A549 (cell line): ENCODE results near the gene PTPRE. TPM values are rescaled to one million over a fixed set of nuclear protein-coding genes. Genes with fewer than 3 reads are reported as not detected.
A peak's percentile ranks its signal among the peaks of the same experiment; 100 is the strongest.

Source experiments
- ATAC-seq, 2 experiments: fragments of 200-7000 bp in 1 of 2; fragments of >200 bp in 1 of 2; cut with Nextera tagmentation in 1 of 2; cut with Tn5 transposase in 1 of 2; 3 replicates each; pipeline versions ENCODE4 v1.8.0 to v1.9.1; 2018 to 2020; ENCODE audit warnings: mild to moderate bottlenecking in 1 of 2, moderate library complexity in 1 of 2
- CTCF ChIA-PET: fragments of 300-600 bp; sonication (Branson Sonifier 250); formaldehyde crosslinking; extraction: SDS; loops from one replicate; lab custom pipeline; 2021; ENCODE audit warnings: antibody characterized with exemption, inconsistent platforms; lab: Yijun Ruan, JAX
- POLR2A ChIA-PET: fragments of 350-600 bp; formaldehyde crosslinking; extraction: SDS; loops from one replicate; lab custom pipeline; 2021; ENCODE audit warnings: antibody characterized with exemption, inconsistent platforms; lab: Yijun Ruan, JAX
- DNase-seq, 2 experiments: peaks; one replicate each; pipeline versions ENCODE4 v3.0.0 to v3.0.0-alpha.2; 2011 to 2016; ENCODE audit warnings: low read depth in 1 of 2, low spot score in 1 of 2
- FAIRE-seq: peaks from 2 replicates; lab custom pipeline; 2011; peaks lifted over from hg19 to GRCh38; lab: Jason Lieb, UNC
- H3K27ac ChIP-seq, 2 experiments: fragments of >200 bp; sonication (Bioruptor Twin); formaldehyde crosslinking; 3 replicates each; pipeline ENCODE4 v1.5.1; 2016 to 2017
- H3K4me1 ChIP-seq: fragments of >200 bp; sonication (Bioruptor Twin); formaldehyde crosslinking; 3 replicates; pipeline ENCODE4 v1.6.1; 2016
- H3K4me2 ChIP-seq: fragments of >200 bp; sonication (Bioruptor Twin); formaldehyde crosslinking; 3 replicates; pipeline ENCODE4 v1.6.1; 2016
- H3K4me3 ChIP-seq: fragments of >200 bp; sonication (Bioruptor Twin); formaldehyde crosslinking; 3 replicates; pipeline ENCODE4 v1.5.1; 2016
- H3K9me3 ChIP-seq: fragments of >200 bp; sonication (Bioruptor Twin); formaldehyde crosslinking; 3 replicates; pipeline ENCODE4 v1.6.1; 2016
- BCL3 ChIP-seq: fragments of >200 bp; sonication (Bioruptor Twin); formaldehyde crosslinking; IDR thresholded peaks from 3 replicates; pipeline ENCODE4 v1.6.1; 2016
- CBX8 ChIP-seq: fragments of 200-600 bp; sonication (generic); IDR thresholded peaks from 2 replicates; pipeline ENCODE4 v1.6.1; 2016
- CEBPB ChIP-seq, 2 experiments: fragments of >200 bp in 1 of 2; sonication (Bioruptor Twin) in 1 of 2; formaldehyde crosslinking in 1 of 2; IDR thresholded peaks; 2 replicates each; pipeline ENCODE4 v1.6.1; 2012 to 2016
- CHD2 ChIP-seq: fragments of 150-350 bp; IDR thresholded peaks from 2 replicates; pipeline ENCODE4 v1.6.1; 2014; ENCODE audit warnings: low read length; ENCODE audit not compliant: partially characterized antibody
- EHF ChIP-seq: fragments of 250-450 bp; sonication (Bioruptor Pico); IDR thresholded peaks from 2 replicates; pipeline ENCODE4 v1.5.0; 2020; ENCODE audit warnings: mild to moderate bottlenecking
- ESRRA ChIP-seq: fragments of 150-350 bp; IDR thresholded peaks from 2 replicates; pipeline ENCODE4 v1.6.1; 2014; ENCODE audit warnings: mild to moderate bottlenecking, low read length, borderline replicate concordance
- GATA3 ChIP-seq: IDR thresholded peaks from 2 replicates; pipeline ENCODE4 v1.6.1; 2012; ENCODE audit warnings: borderline replicate concordance
- HOXB13 ChIP-seq: fragments of 250-450 bp; sonication (Bioruptor Pico); IDR thresholded peaks from 2 replicates; pipeline ENCODE4 v1.5.0; 2020; ENCODE audit warnings: low read depth, mild to moderate bottlenecking, moderate library complexity
- HOXB5 ChIP-seq: fragments of 250-450 bp; sonication (Bioruptor Pico); IDR thresholded peaks from 2 replicates; pipeline ENCODE4 v1.5.0; 2020; ENCODE audit warnings: mild to moderate bottlenecking, moderate library complexity
- JUN ChIP-seq, 2 experiments: fragments of >200 bp; sonication (Bioruptor Twin); formaldehyde crosslinking; IDR thresholded peaks; 2 replicates in 1 of 2; 3 replicates in 1 of 2; pipeline ENCODE4 v1.6.1; 2016 to 2017
- KDM1A ChIP-seq: fragments of 200-600 bp; sonication (generic); IDR thresholded peaks from 2 replicates; pipeline ENCODE4 v1.6.1; 2016; ENCODE audit warnings: low read depth, mild to moderate bottlenecking
- KDM5A ChIP-seq: fragments of 200-600 bp; sonication (generic); IDR thresholded peaks from 2 replicates; pipeline ENCODE4 v1.6.1; 2016; ENCODE audit warnings: antibody characterized with exemption, mild to moderate bottlenecking
- MAFK ChIP-seq: fragments of 450-650 bp; IDR thresholded peaks from 2 replicates; pipeline ENCODE4 v1.6.1; 2014; ENCODE audit not compliant: partially characterized antibody
- MAX ChIP-seq: IDR thresholded peaks from 2 replicates; pipeline ENCODE4 v1.6.1; 2012
- MYC ChIP-seq: IDR thresholded peaks from 2 replicates; pipeline ENCODE4 v1.6.1; 2012; ENCODE audit warnings: mild to moderate bottlenecking, inconsistent platforms, low read length, improper control_type of control experiment, borderline replicate concordance
- NR3C1 ChIP-seq: fragments of >200 bp; sonication (Bioruptor Twin); formaldehyde crosslinking; IDR thresholded peaks from 3 replicates; pipeline ENCODE4 v1.6.1; 2017
- POLR2AphosphoS2 ChIP-seq: conservative IDR thresholded peaks from 2 replicates; pipeline ENCODE4 v1.6.1; 2012; ENCODE audit warnings: low read length, improper control_type of control experiment, inconsistent platforms
- RAD21 ChIP-seq, 2 experiments: fragments of >200 bp in 1 of 2; sonication (Bioruptor Twin) in 1 of 2; formaldehyde crosslinking in 1 of 2; IDR thresholded peaks in 1 of 2; conservative IDR thresholded peaks in 1 of 2; 2 replicates in 1 of 2; 3 replicates in 1 of 2; pipeline ENCODE4 v1.6.1; 2012 to 2018; ENCODE audit warnings: inconsistent platforms in 1 of 2
- RARB ChIP-seq: fragments of 250-450 bp; sonication (Bioruptor Pico); IDR thresholded peaks from 2 replicates; pipeline ENCODE4 v1.8.0; 2021; ENCODE audit warnings: mild to moderate bottlenecking, moderate library complexity
- RNF2 ChIP-seq: fragments of 200-600 bp; sonication (generic); IDR thresholded peaks from 2 replicates; pipeline ENCODE4 v1.6.1; 2016; ENCODE audit warnings: low read depth, mild to moderate bottlenecking, antibody characterized with exemption, moderate library complexity, borderline replicate concordance
- TFCP2L1 ChIP-seq: fragments of 250-450 bp; sonication (Bioruptor Pico); IDR thresholded peaks from 2 replicates; pipeline ENCODE4 v1.5.0; 2021; ENCODE audit warnings: mild to moderate bottlenecking
- TP53 ChIP-seq: fragments of 250-450 bp; sonication (Bioruptor Pico); IDR thresholded peaks from 2 replicates; pipeline ENCODE4 v1.5.0; 2021; ENCODE audit warnings: mild to moderate bottlenecking, moderate library complexity
- USF2 ChIP-seq: fragments of 450-650 bp; IDR thresholded peaks from 2 replicates; pipeline ENCODE4 v1.6.1; 2014; ENCODE audit warnings: antibody characterized with exemption
- ZFP36 ChIP-seq: fragments of 450-650 bp; IDR thresholded peaks from 2 replicates; pipeline ENCODE4 v1.6.1; 2014; ENCODE audit warnings: borderline replicate concordance; ENCODE audit not compliant: partially characterized antibody
- ZSCAN20 ChIP-seq: fragments of 250-450 bp; sonication (Bioruptor Pico); IDR thresholded peaks from 2 replicates; pipeline ENCODE4 v1.8.0; 2022; ENCODE audit warnings: mild to moderate bottlenecking, moderate library complexity
- WGBS: methylation state at CpG from one replicate; pipeline ENCODE4 v1.1.6; 2017; ENCODE audit errors: missing lambda C conversion rate; 5-methylcytosine and 5-hydroxymethylcytosine counted together
- polyA plus RNA-seq, 4 experiments: library from polyadenylated mRNA; depleted of rRNA in 3 of 4; stranded (reverse); fragments of >200 nt; fragmentation: RNase III in 1 of 4; extraction: RNeasy Plus Mini Kit Qiagen cat#74134 plus additional on column Dnase treatment in 1 of 4; gene quantifications; 2 replicates in 3 of 4; 3 replicates in 1 of 4; pipeline ENCODE4 v1.2.3, GENCODE V29; 2011 to 2017
- TF ChIP-seq, protein P1 (sequence below): fragments of >200 bp; sonication (Bioruptor Twin); formaldehyde crosslinking; IDR thresholded peaks from 3 replicates; pipeline ENCODE4 v1.5.1; 2016

The PTPRE gene
- polyA plus RNA-seq, 2 of the 4 experiments (the other 2 are of a cell fraction): 0.31 to 1.5 TPM

GRCh38 chr10:128116851-128117615 is 210.1 kb downstream of the PTPRE start:
- FAIRE-seq: no peak
- POLR2A ChIA-PET: no interaction called here
- H3K9me3 ChIP-seq: no peaks in the 10 kb centered on the region
- TF ChIP-seq ZSCAN20 (CRISPR knock-in tag) (no peak), MAFK (peak; percentile 75)
- TF ChIP-seq, protein P1, sequence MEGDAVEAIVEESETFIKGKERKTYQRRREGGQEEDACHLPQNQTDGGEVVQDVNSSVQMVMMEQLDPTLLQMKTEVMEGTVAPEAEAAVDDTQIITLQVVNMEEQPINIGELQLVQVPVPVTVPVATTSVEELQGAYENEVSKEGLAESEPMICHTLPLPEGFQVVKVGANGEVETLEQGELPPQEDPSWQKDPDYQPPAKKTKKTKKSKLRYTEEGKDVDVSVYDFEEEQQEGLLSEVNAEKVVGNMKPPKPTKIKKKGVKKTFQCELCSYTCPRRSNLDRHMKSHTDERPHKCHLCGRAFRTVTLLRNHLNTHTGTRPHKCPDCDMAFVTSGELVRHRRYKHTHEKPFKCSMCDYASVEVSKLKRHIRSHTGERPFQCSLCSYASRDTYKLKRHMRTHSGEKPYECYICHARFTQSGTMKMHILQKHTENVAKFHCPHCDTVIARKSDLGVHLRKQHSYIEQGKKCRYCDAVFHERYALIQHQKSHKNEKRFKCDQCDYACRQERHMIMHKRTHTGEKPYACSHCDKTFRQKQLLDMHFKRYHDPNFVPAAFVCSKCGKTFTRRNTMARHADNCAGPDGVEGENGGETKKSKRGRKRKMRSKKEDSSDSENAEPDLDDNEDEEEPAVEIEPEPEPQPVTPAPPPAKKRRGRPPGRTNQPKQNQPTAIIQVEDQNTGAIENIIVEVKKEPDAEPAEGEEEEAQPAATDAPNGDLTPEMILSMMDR: peak; percentile 29
- H3K27ac ChIP-seq: no peak overlapping the region
- H3K4me2 ChIP-seq: no peak overlapping the region
- DNase-seq: peak in 1 of 2 experiments; percentile 18
- peak in 1 of 2 experiments; percentile 45; a peak in 1 of 6 replicates for ATAC-seq
- CTCF ChIA-PET: interaction anchor here (0.9 to 2.6 kb wide), 6 partner anchors 8 to 47 kb away, joined by 3 to 8 read pairs (median 4); no protein-coding TSS in a partner anchor
- H3K4me1 ChIP-seq: no peaks in the 10 kb centered on the region
- no peak overlapping the region for H3K4me3 ChIP-seq
- WGBS: 81% methylated on average over 13 of the region's 13 CpGs

DNA sequence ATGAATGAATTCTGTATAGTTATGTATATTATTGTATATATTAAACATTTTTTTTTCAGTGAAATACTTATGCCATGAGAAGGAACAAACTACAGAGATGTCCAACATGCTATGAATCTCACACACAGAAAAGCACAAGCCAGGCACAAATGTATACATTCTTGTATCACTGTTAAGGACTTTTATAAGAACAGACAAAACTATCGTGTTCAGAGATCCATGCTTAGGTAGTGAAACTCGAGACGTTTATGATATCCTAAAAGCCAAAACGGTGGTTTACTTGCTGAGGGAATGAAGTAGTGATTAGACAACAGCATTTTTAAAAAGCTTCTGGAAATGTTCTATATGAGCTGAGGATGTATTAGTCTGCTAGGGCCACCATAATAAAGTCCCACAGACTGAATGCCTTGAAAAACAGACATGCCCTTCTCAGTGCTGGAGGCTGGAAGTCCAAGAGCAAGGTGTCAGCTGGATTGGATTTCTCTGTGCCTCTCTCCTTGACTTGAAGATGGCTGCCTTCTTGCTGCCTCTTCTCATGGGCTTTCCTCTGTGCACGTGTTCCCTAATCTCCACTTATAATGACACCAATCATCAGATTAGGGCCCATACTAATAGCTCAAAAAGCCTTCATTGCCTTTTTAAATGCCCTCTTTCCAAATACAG is 215.0 kb downstream of the PTPRE start:
- CTCF ChIA-PET: interaction anchor here (0.9 to 1.3 kb wide), 2 partner anchors 35 to 56 kb away, joined by 3 read pairs; no protein-coding TSS in a partner anchor
- peaks cover 26% of the 10 kb centered on the region for H3K4me1 ChIP-seq
- ATAC-seq: no peak
- 90% methylated on average over 5 of the region's 5 CpGs for WGBS
- H3K4me2 ChIP-seq: no peak overlapping the region
- no peak overlapping the region for H3K27ac ChIP-seq
- H3K9me3 ChIP-seq: no peaks in the 10 kb centered on the region
- DNase-seq: no peak
- no peak overlapping the region for H3K4me3 ChIP-seq
- POLR2A ChIA-PET: no interaction called here
- TF ChIP-seq MAX (no peak), NR3C1 (no peak), CEBPB (IDR thresholded peaks at IDR 0.05) (no peak), CBX8 (no peak), USF2 (no peak), ESRRA (no peak), TFCP2L1 (CRISPR knock-in tag) (no peak), HOXB13 (CRISPR knock-in tag) (no peak), RARB (CRISPR knock-in tag) (no peak), POLR2AphosphoS2 (no peak), GATA3 (no peak), KDM1A (no peak), CHD2 (no peak), RAD21 (conservative IDR thresholded peaks at IDR 0.05 in 1 of 2, IDR thresholded peaks at IDR 0.05 in 1 of 2) (no peak), RNF2 (no peak), MYC (no peak), EHF (CRISPR knock-in tag) (no peak)
- no peak for FAIRE-seq

DNA sequence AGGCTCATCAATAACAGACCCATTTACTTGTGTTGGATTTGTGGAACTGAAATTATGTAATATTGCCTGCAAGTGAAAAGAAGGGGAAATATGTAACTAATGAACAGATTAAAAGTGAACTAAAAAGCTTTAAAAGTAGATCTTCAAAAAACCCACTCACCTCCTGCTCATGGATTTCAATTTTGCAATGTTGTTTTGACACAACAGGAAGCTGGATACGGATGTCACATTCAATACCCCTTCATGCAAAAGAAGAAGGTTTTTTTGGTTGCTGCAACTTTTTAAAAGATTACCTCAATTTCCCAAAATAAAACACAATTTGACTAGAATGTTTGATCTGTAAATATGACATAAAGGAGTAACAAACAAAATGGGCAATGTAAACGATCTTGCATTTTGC is 216.0 kb downstream of the PTPRE start:
- H3K27ac ChIP-seq: no peak overlapping the region
- ATAC-seq (no peak), DNase-seq (no peak), FAIRE-seq (peak; percentile 78)
- H3K9me3 ChIP-seq: no peaks in the 10 kb centered on the region
- H3K4me2 ChIP-seq: peak overlapping the region; percentile 100
- H3K4me1 ChIP-seq: peaks cover 26% of the 10 kb centered on the region
- ChIA-PET POLR2A (no interaction called here), CTCF (interaction anchor here (0.7 to 1.7 kb wide), 3 partner anchors 28 to 89 kb away, joined by 3 to 4 read pairs (median 3); no protein-coding TSS in a partner anchor)
- no peak overlapping the region for H3K4me3 ChIP-seq
- 54% methylated on average over 2 of the region's 2 CpGs for WGBS
- no peak for TF ChIP-seq KDM5A
- no peak for TF ChIP-seq HOXB5 (CRISPR knock-in tag)
- no peak for TF ChIP-seq JUN (IDR thresholded peaks at IDR 0.05)
- no peak for TF ChIP-seq TP53 (CRISPR knock-in tag)
- no peak for TF ChIP-seq MAFK
- TF ChIP-seq CHD2: no peak
- TF ChIP-seq BCL3: no peak
- TF ChIP-seq ZFP36: no peak
- TF ChIP-seq MAX: no peak
- TF ChIP-seq POLR2AphosphoS2: no peak
- no peak for TF ChIP-seq MYC
